Esophagus muscularis mucosa (tissue), 4 donors: ENCODE measurements around the gene SAE1.
A peak's percentile ranks its signal among the peaks of the same experiment; 100 is the strongest.

Experiments used
- CTCF ChIP-seq, 3 experiments: fragments of 200-600 bp in 2 of 3; fragments of 450-650 bp in 1 of 3; sonication (generic) in 2 of 3; IDR thresholded peaks; one replicate each; pipeline ENCODE4 v1.5.1; 2017 to 2019; ENCODE audit warnings: antibody characterized with exemption in 3 of 3, mild to moderate bottlenecking in 2 of 3, moderate library complexity in 1 of 3
- EP300 ChIP-seq: sonication (generic); formaldehyde crosslinking; IDR thresholded peaks from one replicate; pipeline ENCODE4 v1.6.1; 2017; ENCODE audit warnings: antibody characterized with exemption
- POLR2A ChIP-seq: fragments of 450-650 bp; IDR thresholded peaks from one replicate; pipeline ENCODE4 v1.6.1; 2017; ENCODE audit warnings: antibody characterized with exemption, moderate library complexity, mild to moderate bottlenecking, low read depth
- POLR2AphosphoS5 ChIP-seq, 2 donors: sonication (generic); formaldehyde crosslinking; IDR thresholded peaks; one replicate each; pipeline ENCODE4 v1.6.1; 2017; ENCODE audit warnings: antibody characterized with exemption in 2 of 2

DNA sequence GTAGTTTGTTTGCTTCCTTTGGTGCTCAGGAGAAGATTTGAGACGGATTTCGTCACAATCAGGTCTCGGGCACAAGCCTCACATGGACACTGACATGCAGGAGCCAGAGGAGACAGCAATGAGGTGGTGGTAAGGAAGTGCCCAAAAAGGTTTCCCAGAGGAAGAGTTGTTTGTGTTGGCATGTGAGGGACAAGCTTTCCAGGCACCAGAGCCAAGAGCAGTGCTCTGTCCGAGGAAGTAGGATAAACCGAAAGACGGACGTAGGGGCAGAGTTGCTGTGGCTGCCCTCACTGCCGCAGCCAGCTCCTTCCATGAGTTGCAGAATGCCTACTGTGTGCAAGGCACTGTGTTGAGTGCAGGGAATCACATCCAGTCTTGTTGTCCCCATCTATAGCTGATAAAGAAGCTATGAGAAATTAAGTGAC, 27.7 kb downstream of the SAE1 start:
- TF ChIP-seq CTCF (IDR thresholded peaks at IDR 0.05), result no peak
- TF ChIP-seq EP300, result no peak
- no peak for TF ChIP-seq POLR2A
- peak in 1 of 2 donors; percentile 32 for TF ChIP-seq POLR2AphosphoS5 (IDR thresholded peaks at IDR 0.05)
